GM19397 (cell line): ENCODE measurements around the gene GRAP.
A peak's percentile ranks its signal among the peaks of the same experiment; 100 is the strongest.

ENCODE experiments used
- ATAC-seq: cut with Tn5 transposase; IDR thresholded peaks from one replicate; pipeline ENCODE4 v1.9.1; 2021; ENCODE audit warnings: mild to moderate bottlenecking, moderate library complexity; ENCODE audit not compliant: unreplicated experiment

GRAP gene

GRCh38 chr17:19019041-19019941 is 27.5 kb downstream of the GRAP start:
- no peak for ATAC-seq

DNA sequence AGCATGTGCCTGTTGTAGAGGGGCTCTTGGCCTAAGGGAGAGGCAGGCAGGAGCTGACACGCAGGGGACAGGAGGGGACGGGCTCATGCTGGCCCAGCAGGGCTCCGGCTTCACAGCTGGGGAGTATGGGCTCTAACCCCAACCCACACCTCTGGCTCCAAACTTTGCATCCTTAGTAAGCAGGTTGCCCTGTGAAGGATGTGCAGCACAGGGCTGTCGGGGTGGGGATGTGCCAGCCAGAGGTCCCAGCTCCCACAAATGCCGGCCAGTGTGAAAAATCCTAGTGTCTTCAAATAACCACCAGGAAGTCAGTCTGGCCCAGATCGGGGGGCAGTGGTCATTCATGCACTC is 28.2 kb downstream of the GRAP start:
- ATAC-seq = no peak

DNA sequence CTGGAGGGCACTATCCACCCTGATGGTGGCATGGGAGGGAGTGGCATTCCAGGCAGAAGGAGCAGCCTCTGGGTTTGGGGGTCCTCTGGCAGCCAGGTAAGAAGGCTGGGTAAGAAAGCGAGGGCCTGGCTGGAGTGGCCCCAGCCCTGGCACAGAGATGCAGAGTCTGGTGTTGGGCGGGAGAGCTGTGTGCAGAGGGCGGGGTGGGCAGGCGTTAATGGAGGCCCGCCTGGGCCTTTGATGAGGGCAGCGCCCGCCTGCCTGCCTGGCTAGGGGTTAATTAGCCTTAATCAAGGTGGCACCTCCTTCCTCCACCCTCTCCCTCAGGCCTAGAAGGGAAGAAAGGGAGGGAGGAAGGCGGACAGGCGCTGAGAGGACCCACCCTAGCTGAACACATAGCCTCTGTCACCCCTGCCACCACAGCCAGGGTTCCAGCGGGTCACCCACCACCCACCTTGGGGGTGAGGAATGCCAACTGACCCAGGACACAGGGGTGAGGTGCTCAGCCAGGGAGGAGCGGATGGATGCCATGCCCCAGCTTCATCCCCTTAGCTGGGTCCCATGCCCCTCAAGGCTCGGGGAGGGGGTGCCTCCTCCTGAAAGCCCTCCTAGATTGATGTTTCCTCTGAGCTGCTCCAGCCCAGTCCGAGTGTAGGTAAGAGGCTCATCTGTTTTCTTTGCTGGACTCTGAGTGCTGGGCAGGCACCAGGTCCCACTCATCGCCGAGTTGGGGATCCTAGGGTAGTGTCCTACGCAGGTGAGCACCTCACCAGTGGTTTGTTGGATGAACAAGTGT is 28.8 kb downstream of the GRAP start:
- ATAC-seq = no peak

DNA sequence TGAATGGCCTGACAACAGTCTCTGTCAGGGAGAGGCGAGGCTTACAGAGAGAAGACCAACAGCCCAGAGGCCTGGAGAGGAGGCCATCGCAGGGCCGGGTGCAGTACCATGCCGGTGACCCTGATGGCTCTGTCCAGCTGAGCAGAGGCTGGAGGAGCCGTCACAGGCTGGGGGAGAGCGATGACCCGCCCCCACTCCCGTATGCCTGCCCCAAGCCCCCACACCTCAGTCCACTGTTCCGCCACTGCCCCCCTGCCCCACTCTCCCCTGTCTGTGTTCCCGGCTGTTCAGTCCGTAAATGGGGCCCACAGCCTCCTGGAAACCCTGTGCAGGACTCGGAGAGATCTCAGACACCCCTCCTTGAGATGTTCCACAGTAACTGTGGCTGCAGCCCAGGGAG is 29.4 kb downstream of the GRAP start:
- ATAC-seq = no peak

- ATAC-seq = no peak
Observed at GRCh38 chr17:19016881-19017280, 29.9 kb downstream of the GRAP start.

GRCh38 chr17:19016297-19016696 is 30.5 kb downstream of the GRAP start:
- ATAC-seq = no peak

- ATAC-seq = no peak
Observed at GRCh38 chr17:19015428-19015827, 31.3 kb downstream of the GRAP start.

DNA sequence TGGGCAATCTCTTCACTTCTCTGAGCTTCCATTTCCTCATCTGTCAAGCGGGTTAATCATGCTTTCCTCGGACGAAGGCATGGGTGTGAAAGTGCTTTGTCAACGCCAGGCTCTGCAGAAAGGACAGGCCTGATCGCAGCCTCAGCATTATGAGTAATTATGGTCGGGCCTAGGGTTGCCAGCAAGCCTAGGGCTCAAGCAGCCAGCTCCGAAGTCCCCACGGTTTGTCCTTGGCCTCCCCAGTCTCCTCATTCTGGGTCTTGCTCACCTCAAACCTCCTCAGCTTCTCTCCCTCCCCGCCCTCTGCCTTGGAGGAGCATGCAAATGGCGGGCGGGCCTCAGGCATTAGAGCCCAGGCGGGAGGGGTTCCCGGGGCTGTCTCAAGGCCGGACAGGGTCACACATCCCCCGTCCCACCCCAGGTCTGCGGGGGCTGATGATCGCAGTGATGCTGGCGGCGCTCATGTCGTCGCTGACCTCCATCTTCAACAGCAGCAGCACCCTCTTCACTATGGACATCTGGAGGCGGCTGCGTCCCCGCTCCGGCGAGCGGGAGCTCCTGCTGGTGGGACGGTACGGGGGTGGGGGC is 32.0 kb downstream of the GRAP start:
- no peak for ATAC-seq

DNA sequence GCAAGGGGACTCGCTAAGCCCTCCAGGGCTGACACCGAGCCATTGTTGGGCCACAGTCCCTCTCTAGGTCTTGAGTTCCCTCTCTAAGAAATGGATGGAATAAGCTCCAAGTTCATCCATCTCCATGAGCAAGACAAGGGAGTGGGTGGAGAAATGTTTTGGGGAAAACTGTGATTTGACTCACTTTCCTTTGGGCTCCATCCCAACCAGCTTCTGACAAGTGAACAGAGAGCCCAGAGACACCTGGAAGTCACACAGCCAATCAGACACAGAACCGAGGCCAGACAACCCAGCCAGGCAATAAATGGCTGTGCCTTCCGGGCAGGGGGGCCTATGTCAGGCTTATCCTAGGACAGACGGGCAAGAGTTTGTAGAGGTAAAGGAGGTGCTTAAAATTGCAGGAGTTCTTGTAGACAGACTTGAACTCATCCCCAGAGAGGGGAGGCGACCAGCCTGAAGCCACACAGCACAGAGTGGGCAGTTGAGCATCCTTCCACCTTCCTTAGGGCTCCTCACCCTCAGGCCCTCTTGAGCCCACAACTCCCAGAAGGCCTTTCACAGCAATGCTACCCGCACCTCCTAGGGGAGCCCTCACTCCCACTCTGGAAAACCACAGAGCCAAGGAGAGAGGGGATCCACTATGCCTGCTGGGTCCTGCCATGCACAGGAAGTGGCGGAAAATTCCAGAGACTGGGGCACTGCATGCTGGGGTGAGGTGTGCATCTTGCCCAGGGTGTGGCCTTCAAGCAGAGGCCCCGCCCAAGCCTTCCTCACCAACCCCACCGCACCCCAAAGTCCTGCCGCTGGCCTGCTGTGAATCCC is 32.7 kb downstream of the GRAP start:
- ATAC-seq = no peak

DNA sequence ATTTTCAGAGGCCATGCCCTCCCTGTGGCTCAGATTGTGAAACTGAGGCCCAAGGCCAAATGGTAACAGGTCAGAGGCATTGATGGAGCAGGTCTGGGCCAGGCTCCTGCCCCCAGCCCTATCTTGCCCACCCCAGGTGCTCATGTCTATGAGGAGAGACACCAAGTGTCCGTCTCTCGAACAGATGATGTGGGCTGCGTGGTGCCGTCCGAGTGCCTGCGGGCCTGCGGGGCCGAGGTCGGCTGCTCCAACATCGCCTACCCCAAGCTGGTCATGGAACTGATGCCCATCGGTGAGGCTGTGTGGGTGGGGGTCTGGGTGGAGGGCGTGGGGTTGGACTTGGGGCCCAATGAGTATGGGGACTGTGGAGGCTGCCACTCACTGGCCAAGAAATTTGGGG is 33.5 kb downstream of the GRAP start:
- ATAC-seq = no peak

GRCh38 chr17:19012171-19013080 is 34.3 kb downstream of the GRAP start:
- ATAC-seq = no peak

DNA sequence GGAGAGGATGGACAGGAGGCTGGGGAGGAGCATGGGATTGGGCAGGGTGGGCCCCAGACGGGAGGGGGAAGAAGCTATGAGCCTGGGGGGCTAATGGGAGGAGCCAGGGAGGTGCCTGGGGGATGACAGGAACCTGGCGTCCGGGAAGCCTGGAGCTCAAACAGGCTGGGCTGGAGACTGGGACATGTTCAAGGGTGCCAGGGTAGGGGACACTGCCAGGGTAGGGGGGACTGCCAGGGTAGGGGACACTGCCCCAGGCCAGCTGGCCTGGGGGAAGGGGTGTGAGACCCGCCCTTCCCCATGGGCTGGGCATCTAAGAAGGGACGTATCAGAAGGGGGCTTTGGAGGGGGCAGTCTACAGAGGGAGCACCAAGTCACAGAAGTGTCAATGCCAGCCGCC is 35.2 kb downstream of the GRAP start:
- ATAC-seq = no peak

DNA sequence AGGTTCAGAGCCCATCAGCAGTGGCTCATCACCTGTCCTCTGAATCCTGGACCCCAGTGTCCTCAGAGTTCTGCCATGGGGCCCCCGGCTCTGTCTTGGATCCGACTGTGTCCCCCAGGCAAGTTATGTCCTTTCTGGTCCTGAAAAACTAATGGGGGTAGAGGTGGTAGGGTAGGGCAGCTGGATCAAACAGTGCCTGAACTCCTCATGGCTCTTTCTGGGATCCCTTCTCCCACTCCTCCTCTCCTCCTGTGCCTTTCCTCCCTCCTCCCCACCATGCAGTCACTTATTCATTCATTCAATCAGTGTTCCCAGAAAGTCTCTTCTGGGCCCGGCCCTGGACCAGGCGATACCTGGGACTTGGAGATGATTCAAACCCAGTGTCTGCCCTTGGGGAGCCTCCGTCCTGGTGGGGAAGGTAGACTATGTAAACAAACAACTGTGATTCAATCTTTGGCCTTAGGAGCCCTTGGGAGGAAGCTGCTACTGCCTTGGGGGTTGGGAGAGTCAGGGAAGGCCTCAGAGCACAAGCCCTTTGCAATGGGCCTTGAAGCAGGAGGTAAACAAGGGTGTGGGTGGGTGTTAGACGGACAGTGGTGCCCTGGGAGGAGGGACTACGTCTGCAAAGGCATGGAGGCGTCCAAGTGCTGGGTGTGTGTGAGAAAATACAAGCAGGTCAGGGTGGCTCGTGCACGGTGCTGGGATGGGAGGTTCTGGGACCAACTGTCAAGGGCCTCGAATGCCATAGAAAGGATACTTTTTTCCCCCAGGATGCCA is 35.8 kb downstream of the GRAP start:
- no peak for ATAC-seq

DNA sequence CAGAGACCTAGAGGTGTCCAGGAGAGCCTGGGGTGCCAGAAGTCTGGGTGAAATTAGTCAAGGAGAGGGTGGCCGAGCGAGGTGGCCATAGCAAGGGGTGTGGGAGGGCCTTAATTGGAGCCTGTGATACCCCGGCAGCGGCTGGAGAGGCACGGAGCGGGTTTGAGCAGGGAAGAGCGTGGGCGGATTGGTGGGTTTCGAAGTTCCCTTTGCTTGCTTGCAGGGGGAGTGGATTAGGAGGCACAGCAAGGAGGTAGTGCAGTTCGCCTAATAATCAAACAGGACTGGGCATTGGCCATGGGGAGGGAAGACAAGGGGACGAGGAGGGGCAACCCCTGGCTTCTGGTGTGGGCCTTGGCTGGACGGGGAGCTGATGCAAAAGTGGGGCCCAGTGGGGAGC is 36.8 kb downstream of the GRAP start:
- no peak for ATAC-seq

- no peak for ATAC-seq
Observed at GRCh38 chr17:19006698-19007097, 40.1 kb downstream of the GRAP start.

GRCh38 chr17:19005789-19006430 is 40.8 kb downstream of the GRAP start:
- ATAC-seq = no peak

- ATAC-seq = no peak
Observed at GRCh38 chr17:19005137-19005773, 41.5 kb downstream of the GRAP start.

DNA sequence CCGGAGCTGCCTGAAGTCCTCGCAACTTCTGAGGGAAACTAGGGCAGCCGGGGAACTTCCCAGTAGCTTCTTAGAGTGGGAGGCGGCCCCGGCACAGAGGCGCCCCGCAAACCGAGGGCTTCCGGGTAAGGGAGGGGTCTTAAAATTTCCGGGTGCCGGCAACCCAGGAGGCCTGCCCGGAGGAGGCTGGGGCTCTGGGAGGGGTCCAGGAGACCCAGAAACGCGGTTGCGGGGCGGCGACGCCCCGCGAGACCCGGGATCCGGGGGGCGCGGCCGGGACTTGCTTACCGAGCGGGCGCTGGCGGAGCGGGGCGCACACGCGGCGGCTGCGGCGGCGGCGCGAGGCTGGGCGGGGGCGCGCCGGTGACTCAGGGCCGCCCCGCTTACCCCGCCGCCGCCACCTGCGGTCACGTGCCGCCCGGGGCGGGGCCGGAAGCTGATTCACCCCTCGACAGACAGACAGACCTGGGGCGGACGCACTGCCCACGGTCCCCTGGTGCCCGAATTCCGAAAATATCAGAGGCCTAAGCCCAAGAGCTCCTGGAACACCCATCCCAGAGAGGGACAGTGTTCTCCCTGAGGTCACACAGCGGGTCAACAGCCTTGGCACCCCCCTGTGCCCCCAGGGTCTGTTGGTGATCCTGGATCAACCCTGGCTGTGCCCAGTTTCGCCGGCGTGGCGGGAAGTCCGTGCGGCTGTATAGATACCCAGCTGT is 42.2 kb downstream of the GRAP start, which contains the start of gene FAM83G:
FAM83G (minus strand) TSS at position 344 of the 716 bp plus-strand sequence. CDS start 723 bp downstream, outside the sequence.
- peak; percentile 79 for ATAC-seq
